ENCODE measurements around the gene HS6ST1.

- TF ChIP-seq CTCF (conservative IDR thresholded peaks at IDR 0.05; ENCODE audit: low read depth, low read length): no peak
- no peak for TF ChIP-seq POLR2A (IDR thresholded peaks at IDR 0.05; ENCODE audit: low read depth, low read length)
- TF ChIP-seq SMC3 (IDR thresholded peaks at IDR 0.05; ENCODE audit: low read depth, low read length): no peak
- no peak for TF ChIP-seq CEBPB (IDR thresholded peaks at IDR 0.05; ENCODE audit: low read depth, low read length)
These were observed 27.4 kb downstream of the HS6ST1 start for GRCh38 chr2:128291161-128291843.

Data from IMR-90 (cell line).